ENCODE measurements around the gene LOC128125822.

GRCh38 chr6:63579937-63580703, 7.8 kb downstream of the LOC128125822 start:
- TF ChIP-seq POLR2A (IDR thresholded peaks at IDR 0.05) (no peak), CTCF (IDR thresholded peaks at IDR 0.05) (no peak)

Measured in testis (tissue), 2 donors.